T-helper 1 cell (primary cell): ENCODE data around the gene ELAVL2.

Experiments used
- DNase-seq, 5 donors: peaks; one replicate each; pipeline ENCODE4 v3.0.0-alpha.2; 2012 to 2020

ELAVL2 gene

GRCh38 chr9:23721466-23721865, 104.6 kb downstream of the ELAVL2 start:
- no peak for DNase-seq

DNA sequence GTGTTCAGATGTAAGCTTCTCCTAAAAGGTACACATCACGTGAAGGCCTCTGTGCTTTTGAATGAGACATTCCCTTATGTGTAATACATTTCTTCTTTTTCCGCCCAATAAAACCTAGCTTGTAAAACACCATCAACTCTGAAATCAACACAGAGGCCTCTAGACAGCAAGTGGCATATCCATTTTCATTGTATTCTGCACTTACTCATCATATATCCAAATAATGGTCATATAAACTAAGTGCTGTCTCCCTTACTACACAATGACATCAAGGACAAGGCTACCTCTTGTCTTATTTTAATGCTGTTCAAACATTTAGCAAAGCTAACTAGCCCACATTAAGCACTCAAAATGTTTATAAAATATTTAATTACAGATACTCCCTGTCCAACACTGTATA, 108.5 kb downstream of the ELAVL2 start:
- DNase-seq, result no peak

DNA sequence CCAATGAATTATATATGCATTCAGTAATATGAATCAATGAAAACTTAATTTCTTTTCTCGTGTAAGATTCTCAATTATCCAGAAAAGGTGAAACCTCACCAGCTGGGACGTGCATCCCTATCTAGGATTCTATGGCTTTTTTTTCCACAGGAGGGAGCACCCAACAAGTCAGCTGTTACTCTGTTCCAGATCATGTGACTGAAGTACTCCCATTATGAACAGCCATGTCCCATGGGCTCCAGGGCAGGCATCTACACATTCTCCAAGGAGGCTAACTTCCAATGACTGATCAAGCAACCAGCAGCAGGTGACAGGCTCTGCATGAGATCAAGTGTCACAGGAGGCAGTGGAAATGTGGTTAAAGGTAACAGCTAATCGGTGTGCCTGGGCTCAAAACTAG, 118.8 kb downstream of the ELAVL2 start:
- no peak for DNase-seq

DNA sequence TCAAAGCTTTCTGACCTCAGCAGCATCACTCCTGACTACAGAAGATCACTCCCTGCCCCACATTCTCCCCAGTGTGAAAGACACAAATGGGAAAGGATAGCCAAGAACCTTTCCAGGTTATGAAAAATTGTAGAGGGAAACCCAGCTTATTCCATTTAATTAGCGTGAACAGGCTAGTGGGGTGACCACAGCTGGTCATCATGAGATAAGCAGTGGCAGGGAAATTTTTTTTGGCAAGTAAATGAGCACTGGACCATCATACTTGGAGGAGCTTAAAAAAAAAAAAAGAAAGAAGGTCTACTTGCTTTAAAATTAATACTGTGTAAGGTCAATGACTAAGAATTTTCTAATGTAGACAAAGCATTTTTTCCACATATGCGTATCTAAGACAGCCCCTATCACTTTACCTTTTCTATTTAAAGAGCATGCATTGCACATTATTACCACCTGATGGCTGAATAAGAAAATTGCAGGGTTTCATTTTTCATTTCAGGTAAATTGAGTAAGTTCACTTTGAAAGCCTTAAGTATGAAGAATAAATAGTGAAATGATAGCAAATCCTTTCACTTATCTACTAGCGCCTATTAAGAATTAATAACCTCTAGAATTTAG, 123.6 kb downstream of the ELAVL2 start:
- DNase-seq, result no peak

DNA sequence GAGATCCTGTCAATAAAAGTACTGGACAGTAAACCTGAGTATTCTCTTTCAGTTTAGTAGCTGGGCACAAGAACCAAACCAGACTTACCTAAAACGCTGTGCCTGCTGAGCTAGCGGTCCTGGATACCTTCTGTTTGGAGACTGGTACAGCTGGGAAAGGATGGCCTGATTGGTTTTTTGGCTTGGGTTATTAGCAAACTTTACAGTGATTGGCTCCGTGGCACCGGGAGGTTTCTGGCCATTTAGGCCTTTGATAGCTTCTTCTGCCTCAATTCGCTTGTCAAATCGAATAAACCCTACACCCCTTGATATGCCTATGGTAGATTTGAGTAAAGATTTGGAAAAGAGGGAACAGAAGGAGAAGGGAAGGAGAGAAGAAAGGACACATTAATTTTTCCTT, 124.7 kb downstream of the ELAVL2 start:
- no peak for DNase-seq

GRCh38 chr9:23700359-23700758, 125.7 kb downstream of the ELAVL2 start:
- no peak for DNase-seq

DNA sequence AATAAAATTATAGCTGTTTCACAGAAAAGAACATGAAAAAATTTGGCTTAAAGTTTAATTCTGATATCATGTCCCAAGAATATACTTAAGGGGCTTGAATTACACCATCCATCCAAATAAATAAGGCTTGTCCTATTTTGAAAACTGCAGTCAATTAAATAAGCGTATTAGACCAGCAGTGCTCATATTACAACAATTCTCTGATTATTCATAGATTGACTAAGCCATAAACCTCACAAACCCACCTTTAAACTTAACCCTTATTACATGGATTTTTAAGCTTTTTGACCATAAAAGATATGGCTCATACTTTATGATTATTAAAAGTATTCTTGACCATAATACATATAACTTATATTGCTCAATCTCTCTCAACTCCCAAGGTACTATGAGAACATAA, 127.9 kb downstream of the ELAVL2 start:
- DNase-seq, result no peak

- DNase-seq, result no peak
These were observed 130.5 kb downstream of the ELAVL2 start for GRCh38 chr9:23695572-23695971.

DNA sequence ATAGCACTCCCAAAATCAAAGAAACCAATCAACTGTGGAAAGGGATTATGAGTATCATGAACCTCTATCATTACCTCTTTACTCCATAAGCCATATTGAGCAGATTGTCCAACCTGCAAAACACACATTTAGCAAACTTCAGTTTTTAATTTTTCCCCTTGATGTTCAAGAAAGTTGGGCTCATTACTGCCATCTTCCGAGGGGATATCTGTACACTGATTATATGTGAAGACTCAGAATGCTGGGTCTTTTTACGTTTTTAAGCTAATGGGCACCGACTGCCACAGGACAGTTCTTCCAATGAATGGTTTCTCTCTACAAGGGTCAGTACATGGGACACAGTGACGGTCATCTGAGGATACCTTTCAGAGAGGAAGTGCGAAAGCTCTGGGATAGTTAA, 132.7 kb downstream of the ELAVL2 start:
- no peak for DNase-seq

- no peak for DNase-seq
These were observed 139.1 kb downstream of the ELAVL2 start for GRCh38 chr9:23686896-23687295.

DNA sequence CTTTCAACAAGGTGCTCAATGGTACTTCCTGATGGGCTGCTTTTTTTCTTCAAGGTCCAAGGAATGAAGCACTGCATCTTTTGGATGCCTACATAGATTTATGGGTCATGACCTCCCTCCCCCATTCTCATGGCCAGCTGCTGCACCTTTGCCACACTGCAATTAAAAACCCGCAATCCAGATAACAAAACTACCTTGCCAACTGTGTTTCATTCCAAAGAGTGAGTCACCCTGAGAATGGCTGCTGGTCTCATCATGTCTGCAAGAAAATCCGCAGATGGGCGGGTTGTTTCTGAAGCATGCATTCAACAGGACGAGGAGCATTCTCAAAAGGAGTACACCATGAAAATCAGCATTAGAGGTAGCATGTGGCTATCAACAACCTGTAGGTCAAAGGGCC, 139.8 kb downstream of the ELAVL2 start:
- no peak for DNase-seq

- DNase-seq, result no peak
These were observed 142.4 kb downstream of the ELAVL2 start for GRCh38 chr9:23683611-23684061.

- no peak for DNase-seq
These were observed 143.1 kb downstream of the ELAVL2 start for GRCh38 chr9:23682891-23683431.

DNA sequence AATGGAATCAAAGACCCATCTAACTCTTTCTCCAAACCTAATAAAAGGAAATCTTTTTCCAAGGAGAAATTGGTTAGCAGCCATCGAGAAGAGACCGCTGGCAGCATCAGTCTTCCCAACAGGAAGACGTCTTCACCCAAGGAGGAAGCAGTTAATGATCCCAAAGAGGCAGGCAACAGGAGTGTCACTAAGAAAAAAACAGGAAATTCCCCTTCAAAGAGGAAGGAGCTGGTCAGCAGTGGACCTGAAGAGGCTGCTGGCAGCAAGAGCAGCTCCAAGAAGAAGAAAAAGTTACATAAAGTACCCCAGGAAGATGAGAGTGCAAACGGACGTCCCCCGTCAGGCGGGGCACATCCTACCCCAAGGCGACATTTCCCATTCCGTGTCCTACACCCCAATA, 143.7 kb downstream of the ELAVL2 start:
- no peak for DNase-seq

- DNase-seq, result no peak
These were observed 148.6 kb downstream of the ELAVL2 start for GRCh38 chr9:23677446-23677845.

GRCh38 chr9:23674016-23674585, 151.9 kb downstream of the ELAVL2 start:
- no peak for DNase-seq

GRCh38 chr9:23672151-23672550, 153.9 kb downstream of the ELAVL2 start:
- no peak for DNase-seq

GRCh38 chr9:23669776-23670175, 156.3 kb downstream of the ELAVL2 start:
- DNase-seq, result no peak

DNA sequence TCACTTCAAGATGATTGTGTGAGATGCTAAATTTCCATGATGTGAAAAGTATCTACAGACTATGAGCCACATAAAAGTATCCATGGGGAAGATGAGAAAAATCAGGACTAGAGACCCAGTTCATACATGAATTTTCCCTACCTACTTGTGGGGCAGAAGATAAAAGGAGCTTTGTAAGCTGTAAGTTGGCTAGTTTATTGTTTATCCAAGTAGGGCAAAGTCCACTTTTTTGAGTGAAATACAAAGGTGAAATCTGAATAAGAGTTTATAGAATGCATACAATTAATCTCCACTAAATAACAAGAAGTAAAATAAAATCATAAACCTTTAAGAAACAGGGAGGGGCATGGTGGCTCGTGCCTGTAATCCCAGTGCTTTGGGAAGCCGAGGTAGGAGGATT, 160.4 kb downstream of the ELAVL2 start:
- no peak for DNase-seq

DNA sequence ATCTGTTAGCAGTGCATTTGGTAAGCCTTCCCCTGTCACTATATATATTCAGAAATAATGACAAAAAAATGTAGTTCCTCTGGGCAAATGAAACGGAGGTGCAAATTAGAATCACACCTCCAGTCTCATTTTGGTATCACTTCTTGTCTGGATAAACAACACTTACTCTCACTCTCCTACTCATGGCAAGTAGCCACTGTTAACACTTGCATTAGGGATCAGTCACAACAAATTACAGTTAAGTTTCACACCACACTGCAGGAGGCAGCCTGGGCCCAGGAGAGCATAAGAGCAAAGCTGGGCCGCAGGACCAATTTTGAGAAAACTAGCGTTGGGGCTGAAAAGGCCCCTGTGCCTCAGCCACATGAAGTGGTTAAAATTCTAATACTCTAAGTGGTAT, 161.0 kb downstream of the ELAVL2 start:
- no peak for DNase-seq

DNA sequence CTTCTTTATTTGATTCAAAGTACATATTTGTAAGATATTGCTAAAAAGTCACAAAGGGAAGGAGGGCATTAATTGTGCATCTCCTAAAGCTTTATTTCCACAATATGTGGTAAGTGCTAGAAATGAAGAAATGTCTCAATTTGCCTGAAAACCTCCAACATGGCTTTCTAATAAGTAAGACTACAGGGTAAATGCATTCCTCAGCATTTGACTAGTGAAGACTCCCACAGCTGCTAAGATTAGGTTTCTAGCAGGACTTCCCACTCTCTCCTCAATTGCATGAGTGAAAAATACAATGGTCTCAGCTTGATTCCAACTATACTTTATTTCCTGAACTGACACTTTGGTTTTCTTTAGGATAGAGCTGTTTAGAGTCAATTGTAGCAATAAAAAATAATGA, 162.1 kb downstream of the ELAVL2 start:
- DNase-seq, result no peak

GRCh38 chr9:23663536-23663935, 162.5 kb downstream of the ELAVL2 start:
- DNase-seq, result no peak

DNA sequence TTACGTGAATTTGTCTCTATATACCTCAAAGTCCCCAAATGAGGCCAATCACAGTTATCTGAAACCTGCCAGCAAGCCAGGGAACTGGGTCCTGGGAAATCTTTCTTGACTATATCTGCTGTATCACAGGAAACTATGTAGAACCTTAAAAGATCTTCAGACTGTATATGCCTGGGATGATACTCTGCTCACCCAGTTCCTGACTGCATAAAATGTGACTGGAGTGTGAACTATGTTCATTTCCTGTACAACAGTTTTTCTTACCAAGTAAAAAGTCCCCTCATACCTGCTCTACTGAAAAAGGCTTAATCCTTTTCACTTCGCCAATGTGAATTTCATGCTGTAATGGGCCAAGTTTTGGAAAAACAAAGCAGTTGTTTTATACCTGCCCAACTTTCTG, 162.9 kb downstream of the ELAVL2 start:
- no peak for DNase-seq

- DNase-seq, result no peak
These were observed 163.7 kb downstream of the ELAVL2 start for GRCh38 chr9:23662320-23662719.
